NCI-H526 (cell line): Measurements from ENCODE around the gene ANG.
A peak's percentile ranks its signal among the peaks of the same experiment; 100 is the strongest.

Experiments used
- DNase-seq, 2 experiments: peaks; one replicate each; lab custom pipeline; 2025; lab: John Stamatoyannopoulos, UW

The ANG gene

GRCh38 chr14:20676072-20676471 lies 12.5 kb upstream of the ANG start:
- DNase-seq = no peak

GRCh38 chr14:20679907-20680306 lies 8.7 kb upstream of the ANG start:
- DNase-seq = peak; percentile 3 to 19

GRCh38 chr14:20680363-20680762 lies 8.2 kb upstream of the ANG start:
- no peak for DNase-seq

- no peak for DNase-seq
These were observed 7.7 kb upstream of the ANG start for GRCh38 chr14:20680843-20681347.

GRCh38 chr14:20681348-20682126 lies 7.0 kb upstream of the ANG start:
- peak; percentile 57 to 78 for DNase-seq

GRCh38 chr14:20682127-20682434 lies 6.5 kb upstream of the ANG start:
- no peak for DNase-seq

GRCh38 chr14:20682435-20683124 lies 6.0 kb upstream of the ANG start:
- DNase-seq = peak; percentile 78 to 86

GRCh38 chr14:20683125-20683890 lies 5.3 kb upstream of the ANG start:
- DNase-seq = peak; percentile 74 to 79

- peak; percentile 72 for DNase-seq
These were observed 4.5 kb upstream of the ANG start, which contains the start of gene RNASE4 for GRCh38 chr14:20683891-20684661. Gene RNASE4 (plus strand): TSS chr14:20684560. CDS start chr14:20699372, 14,812 bp downstream.

GRCh38 chr14:20684662-20685456 lies 3.7 kb upstream of the ANG start:
- DNase-seq = no peak

GRCh38 chr14:20686386-20687143 lies 2.0 kb upstream of the ANG start:
- no peak for DNase-seq

- DNase-seq = no peak
These were observed 1.0 kb upstream of the ANG start for GRCh38 chr14:20687362-20688166.

GRCh38 chr14:20690848-20691640 lies 2.5 kb downstream of the ANG start:
- peak; percentile 67 to 72 for DNase-seq

- no peak for DNase-seq
These were observed 3.7 kb downstream of the ANG start for GRCh38 chr14:20692116-20692751.

GRCh38 chr14:20696764-20697163 lies 8.2 kb downstream of the ANG start:
- DNase-seq = no peak

- DNase-seq = peak; percentile 9 to 74
These were observed 8.9 kb downstream of the ANG start for GRCh38 chr14:20697273-20698017.

GRCh38 chr14:20698018-20698329 lies 9.4 kb downstream of the ANG start:
- DNase-seq = no peak
